Activated gamma-delta T cell treated with anti-CD3 and anti-CD28 coated beads, Interleukin-2, amount 50 U/mL, for 16 hours (primary cell): ENCODE data around the gene ASS1.
"Not testable (repeated sequence)": the region's sequence is repeated elsewhere in the genome, so short reads cannot be mapped to it uniquely, and the experiment has no call there.

Source experiments
- DNase-seq: peaks from one replicate; pipeline ENCODE4 v3.0.0-alpha.2; 2020; ENCODE audit warnings: low read depth

ASS1 gene

GRCh38 chr9:130434656-130435055 lies 10.1 kb upstream of the ASS1 start:
- DNase-seq, result not testable (repeated sequence)

- no peak for DNase-seq
Measured at GRCh38 chr9:130437011-130437789, 7.6 kb upstream of the ASS1 start.

DNA sequence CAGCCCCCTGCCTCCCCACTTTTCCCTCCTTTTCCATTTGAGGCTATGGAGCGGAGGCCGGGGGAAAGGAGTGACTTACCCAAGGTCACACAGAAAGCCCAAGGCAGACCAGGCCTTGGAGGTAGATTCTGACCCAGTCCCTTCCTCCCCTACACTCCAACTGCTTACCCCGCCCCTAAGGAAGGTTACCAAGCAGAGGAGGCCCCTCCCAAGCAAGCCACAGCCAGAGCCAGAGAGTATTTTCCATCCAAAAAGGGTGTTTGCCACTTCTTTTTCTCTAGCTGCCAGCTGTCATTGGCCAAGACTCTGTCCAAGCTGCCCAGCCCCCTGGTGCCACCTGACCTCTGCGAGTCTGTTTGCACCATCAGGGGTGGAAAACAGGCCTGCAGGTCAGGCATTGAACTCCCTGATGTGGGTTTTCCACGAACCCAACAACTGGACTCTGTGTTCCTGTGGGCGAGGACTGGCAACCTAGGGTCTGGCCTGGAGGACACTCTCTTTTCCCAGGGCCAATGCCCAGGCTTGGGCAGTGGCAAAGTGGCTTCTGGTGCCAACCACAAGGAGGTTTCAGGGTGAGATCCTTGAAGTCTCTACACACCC lies 6.3 kb upstream of the ASS1 start:
- DNase-seq, result no peak

DNA sequence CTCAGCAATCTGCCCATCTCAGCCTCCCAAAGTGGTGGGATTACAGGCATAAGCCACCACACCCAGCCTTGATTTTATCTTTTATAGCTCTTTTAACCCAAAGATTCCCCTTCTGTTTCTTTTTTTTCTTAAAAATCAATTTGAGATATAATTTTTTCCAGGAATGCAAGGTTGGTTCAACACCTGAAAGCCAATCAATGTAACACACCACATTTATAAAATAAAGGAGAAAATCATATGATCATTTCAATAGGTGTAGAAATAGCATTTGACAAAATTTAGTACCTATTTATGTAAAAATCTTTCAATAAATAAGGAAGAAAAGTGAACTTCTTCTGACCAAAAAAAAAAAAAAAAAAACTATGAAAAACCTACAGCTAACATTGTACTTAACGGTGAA lies 3.7 kb upstream of the ASS1 start:
- no peak for DNase-seq

DNA sequence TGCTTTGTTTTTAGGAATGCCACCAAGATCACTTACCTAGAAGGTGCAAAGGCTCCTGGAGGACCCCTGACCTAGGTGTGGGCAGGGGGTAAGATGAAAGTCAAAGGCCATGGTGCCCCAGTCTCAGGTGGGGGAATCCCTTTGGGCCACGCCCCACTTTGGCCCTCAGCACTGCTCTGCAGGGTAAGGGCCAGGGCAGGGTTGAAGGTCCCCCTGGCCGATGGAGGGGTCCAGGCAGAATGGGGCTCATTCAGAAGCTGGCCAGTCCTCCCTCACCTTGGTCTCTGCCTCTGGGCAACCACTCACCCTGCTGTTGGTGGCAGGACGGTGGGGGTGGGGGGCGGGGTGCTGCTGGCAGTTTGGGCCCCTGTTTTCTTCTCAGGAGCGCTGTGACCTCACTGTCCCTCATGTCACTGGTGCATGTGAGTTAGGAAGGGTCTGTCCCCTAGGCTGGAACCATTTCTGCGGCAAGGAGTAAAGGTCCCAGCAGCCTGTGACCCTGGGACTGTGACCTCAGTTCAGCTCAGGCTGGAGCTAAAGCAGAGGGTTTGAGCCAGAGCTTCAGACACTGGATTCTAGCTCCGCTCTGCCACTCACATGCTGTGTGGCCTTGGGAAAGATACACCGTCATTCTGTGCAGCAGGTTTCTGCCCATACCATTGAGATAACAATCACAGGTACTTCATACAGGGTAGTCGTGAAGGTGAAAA lies 1.9 kb upstream of the ASS1 start:
- no peak for DNase-seq

DNA sequence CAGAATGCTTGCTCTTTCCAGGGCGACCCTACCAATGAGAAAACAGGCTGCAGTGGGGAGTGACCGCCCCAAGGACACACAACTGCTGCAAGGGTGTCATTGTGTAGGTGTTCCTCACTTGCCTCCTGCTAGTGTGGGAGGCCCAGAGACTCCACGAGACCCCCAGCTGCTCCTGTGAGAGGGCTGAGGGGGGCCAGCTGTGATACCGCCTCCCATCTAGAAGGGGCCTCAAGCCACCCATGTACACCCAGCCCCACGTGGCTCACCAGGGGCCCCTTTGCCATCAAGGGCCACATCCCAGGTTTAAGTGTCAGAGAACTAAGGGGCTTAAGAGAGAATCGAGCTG lies 1.3 kb upstream of the ASS1 start:
- no peak for DNase-seq

DNA sequence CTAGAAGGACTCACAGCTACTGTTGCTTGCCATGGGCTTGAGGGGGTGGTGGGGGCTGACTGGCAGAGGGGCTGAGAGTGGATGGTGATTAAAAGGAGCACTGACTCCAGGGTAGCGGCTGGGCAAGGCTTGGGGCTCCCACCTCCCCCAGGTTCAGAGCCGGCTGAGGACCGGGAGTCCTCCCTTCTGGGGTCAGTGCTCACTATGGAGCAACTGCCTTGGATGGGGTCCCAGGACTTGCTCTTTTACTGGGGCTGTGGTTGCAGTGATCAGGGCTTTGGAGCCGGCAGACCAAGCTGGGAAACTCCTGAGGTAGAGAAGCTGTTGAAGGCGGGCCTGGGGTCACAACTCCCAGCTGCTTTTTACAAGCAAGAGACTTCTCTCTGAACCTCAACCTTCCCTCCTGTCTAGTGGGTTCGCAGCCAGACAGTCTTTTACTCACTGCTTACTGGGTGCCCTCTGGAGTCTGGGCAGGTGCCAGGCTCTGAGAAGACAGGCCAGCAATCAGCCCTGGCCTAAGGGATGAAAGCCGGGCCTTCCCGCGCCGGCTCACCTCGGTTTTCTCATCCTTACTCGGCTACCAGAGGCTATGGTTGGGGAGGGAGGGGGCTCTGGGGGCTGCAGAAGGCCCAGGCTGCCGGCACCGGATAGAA lies 795 bp upstream of the ASS1 start:
- DNase-seq, result no peak

GRCh38 chr9:130445268-130445983 lies 665 bp downstream of the ASS1 start:
- no peak for DNase-seq

DNA sequence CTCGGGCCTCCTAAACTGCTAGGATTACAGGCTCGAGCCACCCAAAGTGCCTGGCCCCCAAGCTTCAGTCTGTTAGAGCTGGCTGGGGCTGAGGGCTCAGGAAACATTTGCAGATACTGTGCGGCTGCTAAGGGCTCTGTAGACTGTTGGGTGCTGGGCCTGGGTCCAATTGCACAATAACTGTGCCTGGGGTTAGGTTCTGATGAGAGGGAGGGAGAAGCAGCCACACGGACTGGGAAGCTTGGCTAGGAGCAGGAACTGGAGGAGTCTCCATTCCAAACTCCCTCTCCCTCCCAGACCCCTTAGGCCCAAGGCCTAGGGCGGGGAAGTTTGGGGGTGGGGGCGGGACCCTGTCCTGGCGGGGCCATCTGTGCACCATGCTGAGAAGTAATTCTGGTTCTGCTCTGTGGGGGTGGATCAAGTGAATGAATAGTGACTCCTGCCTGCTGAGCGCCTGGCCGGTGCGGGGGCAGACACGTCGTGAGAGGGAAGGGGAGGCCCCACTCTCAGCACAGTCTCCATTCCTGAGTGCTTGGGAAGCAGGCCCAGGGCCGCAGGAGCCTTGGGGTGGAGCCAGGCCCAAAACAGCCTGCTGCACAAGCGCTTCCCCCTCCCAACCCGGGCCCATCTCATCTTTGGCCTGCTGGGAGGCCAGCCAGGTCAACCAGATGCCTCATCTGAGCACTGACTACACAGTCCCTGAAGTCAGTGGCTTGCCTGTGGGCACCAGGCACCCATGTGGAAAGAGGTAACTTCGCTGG lies 1.5 kb downstream of the ASS1 start:
- no peak for DNase-seq

DNA sequence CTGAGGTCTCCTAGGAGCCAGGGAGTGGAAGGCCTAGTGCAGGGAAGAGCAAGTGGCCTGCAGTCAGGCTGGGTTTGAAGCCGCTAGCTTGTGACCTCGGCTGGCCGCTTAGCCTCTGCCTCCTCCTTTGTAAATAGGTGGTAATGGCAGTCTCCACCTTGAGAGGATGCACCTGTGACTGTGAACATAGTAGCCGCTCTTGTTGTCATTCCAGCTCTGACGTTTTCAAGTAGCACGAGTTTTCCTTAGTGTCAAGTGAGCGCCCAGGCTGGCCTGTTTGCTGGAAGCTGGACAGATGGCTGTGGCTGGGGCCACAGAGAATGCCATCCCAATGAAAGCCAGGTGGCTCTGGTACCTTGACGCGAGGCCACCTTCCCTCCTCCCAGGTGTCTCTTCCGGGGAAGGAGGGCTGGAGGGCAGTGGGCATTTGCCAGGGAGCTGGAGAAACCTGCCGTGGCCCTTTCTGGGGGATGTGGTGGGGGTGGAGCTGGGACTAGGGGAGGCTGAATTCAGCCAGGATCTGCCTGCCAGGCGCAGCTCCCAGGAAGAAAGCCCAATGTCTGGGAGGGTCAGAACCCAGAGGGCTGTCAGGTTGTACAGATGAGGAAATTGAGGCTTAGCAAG lies 2.5 kb downstream of the ASS1 start:
- no peak for DNase-seq

- DNase-seq, result no peak
Measured at GRCh38 chr9:130448035-130448624, 3.4 kb downstream of the ASS1 start.

DNA sequence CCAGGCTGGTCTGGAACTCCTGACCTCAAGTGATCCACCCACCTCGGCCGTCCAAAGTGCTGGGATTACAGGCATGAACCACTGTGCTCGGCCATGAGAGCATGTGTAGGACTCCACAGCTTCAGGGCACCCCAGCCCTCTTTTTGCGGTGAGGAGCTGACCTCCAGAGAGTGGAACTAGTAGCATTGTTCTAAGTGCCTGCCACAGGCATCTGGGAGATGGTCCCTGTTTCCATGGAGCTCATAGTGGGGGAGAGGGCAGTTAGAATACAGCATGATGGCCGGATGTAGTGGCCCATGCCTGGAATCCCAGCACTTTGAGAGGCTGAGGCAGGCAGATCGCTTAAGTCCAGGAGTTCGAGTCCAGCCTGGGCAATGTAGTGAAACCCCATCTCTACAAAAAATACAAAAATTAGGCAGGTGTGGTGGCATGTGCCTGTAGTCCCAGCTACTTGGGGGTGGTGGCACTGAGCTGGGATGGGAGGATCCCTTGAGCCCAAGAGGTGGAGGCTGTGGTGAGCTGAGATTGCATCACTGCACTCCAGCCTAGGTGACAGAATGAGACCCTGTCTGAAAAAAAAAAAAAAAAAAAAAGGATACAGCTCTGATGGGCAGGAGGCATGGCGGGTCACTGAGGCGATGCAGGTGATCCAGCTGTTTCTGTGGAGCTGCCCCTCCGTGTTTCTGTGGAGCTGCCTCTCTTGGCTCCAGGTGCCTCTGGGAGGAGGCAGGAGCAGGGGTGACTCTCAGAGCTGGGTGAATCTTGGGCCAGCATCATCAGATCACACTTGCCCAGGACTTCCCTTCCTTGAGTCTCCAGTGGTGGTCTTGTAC lies 4.2 kb downstream of the ASS1 start:
- DNase-seq, result no peak

DNA sequence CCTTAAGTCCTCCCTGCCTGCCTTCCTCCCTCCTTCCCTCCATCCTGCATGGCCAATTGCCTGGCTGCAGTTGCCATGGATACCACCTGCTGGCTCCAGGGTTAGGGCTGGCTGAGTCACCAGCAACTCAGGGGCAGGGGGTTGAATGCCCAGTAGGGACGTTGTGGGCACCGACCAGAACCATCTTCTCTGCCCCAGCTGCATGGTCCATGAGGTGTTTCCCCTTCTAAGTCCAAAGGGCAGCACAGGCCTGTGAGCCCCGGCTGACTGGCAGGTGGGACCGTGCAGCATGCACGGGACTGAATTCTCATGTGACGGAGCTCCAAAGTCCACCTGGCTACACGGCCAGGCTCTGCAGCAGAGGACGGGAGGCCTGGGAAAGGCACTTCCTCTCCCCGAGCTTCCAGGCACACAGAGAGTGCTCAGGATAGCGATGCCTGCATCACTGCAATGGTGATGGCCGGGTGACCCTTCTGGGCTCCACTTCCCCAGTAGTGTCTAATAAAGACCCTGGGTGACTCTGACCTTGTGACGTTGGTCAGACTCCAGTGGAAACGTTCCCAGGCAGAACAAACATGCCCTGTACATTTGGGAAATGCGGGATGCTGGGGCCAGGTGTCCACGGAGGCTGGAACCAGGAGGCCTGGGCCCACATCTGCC lies 5.7 kb downstream of the ASS1 start:
- DNase-seq, result no peak

DNA sequence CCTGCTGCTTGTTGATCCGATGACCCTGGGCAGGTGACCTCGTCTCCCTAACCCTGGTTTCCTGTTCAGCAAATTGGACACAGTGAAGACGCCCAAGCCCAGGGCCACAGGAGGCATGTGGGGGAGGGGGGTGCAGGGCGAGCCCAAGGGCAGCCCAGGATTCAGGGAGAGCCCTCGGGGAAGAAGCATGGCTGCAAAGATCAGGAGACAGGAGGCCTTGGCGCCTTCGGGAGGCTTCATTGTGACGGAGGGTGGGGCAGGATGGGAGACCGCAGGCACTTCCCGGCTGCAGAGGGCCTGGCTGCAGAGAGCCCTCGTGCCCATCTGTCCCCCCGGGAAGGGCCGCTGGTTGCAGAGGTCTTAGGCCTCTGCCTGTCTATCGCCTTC lies 6.2 kb downstream of the ASS1 start:
- DNase-seq, result no peak

DNA sequence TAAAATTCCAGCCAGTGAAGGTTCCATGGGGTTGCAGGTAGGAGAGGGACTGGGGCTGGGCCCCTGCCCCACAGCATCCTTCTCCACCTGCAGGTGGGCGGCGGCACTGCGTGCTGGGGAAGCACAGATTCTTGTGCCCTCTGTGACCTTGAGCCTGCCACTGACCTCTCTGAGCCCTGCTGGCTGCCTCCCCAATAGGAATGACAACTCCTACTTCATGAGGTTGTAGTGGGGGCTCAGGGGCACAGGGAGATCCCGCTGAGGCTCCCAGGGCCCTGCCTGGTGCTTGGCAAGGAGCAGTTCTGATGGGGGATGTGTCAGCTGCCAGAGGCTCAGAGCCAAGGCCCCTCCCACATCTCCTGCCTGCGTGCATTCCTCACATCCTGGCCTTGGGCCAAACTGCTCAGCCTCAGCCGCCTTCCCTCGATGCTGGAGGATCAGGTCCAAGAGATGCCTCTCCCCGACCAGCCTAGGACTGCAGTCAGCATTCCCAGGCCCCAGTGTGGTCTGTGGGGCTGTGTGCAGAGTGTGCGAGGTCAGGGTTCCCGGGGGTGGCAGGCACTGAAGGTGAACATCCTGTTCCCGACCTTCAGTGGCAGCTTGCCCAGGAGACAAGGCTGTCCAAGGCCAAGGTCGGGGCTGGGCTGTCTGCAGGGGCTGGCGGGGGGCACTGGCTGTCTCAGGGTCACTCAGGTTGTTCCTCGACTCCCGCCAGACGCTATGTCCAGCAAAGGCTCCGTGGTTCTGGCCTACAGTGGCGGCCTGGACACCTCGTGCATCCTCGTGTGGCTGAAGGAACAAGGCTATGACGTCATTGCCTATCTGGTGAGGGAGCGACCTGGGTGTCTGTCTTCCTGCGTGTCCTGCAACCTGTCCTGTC lies 7.0 kb downstream of the ASS1 start:
- no peak for DNase-seq

DNA sequence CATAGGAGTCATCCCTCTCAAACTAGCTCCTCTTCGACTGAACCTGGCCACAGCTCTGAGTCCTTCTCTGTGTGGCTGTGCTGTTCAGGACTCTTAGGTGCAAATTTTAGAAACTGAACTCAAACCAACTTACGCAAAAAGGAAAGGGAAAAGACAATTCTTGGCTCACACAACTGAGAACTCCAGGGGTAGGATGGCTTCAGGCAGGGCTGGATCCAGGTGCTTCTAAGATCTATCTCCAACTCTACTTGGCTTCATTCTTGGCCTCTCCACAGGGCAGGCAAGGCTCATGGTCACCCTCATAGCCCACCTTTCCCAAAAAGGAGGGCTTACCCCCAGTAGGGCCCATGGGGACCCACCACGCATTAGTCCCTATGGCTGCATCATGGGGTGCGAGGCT lies 8.1 kb downstream of the ASS1 start:
- no peak for DNase-seq

- DNase-seq, result no peak
Measured at GRCh38 chr9:130453487-130453886, 8.7 kb downstream of the ASS1 start.
